Tibial artery (tissue), 4 donors: ENCODE measurements around the gene ECPAS.
A peak's percentile ranks its signal among the peaks of the same experiment; 100 is the strongest.
"Not testable (repeated sequence)": the region's sequence is repeated elsewhere in the genome, so short reads cannot be mapped to it uniquely, and the experiment has no call there.

Experiments used
- DNase-seq, 2 donors: peaks; one replicate each; pipeline ENCODE4 v3.0.0-alpha.2; 2019
- H3K27ac ChIP-seq, 2 donors: fragments of 200-600 bp; sonication (generic) in 1 of 2; 1 replicate in 1 of 2; 2 replicates in 1 of 2; pipeline ENCODE4 v1.5.1; 2018 to 2019; ENCODE audit warnings: mild to moderate bottlenecking in 1 of 2
- H3K27me3 ChIP-seq, 2 donors: fragments of 200-600 bp; sonication (generic) in 1 of 2; one replicate each; pipeline versions ENCODE4 v1.5.1 to v1.6.0; 2016 to 2019
- H3K36me3 ChIP-seq, 3 donors: fragments of 200-600 bp; sonication (generic) in 2 of 3; one replicate each; pipeline ENCODE4 v1.5.1; 2016 to 2019; ENCODE audit warnings: mild to moderate bottlenecking in 2 of 3
- H3K4me1 ChIP-seq, 4 donors: fragments of 200-600 bp; sonication (generic) in 2 of 4; 1 replicate in 3 of 4; 2 replicates in 1 of 4; pipeline ENCODE4 v1.5.1; 2016 to 2019
- H3K4me3 ChIP-seq, 2 donors: fragments of 200-600 bp; sonication (generic) in 1 of 2; 1 replicate in 1 of 2; 2 replicates in 1 of 2; pipeline ENCODE4 v1.5.1; 2018 to 2019; ENCODE audit warnings: mild to moderate bottlenecking in 2 of 2
- H3K9me3 ChIP-seq, 3 donors: fragments of 200-600 bp; sonication (generic) in 1 of 3; one replicate each; pipeline ENCODE4 v1.5.1; 2016 to 2019
- intact Hi-C: fragments of 100-400 bp; cut with DNase I; formaldehyde crosslinking; loops from one replicate; pipeline ENCODE4 v1.15.0; 2023; ENCODE audit warnings: low total_unique reads
- TF ChIP-seq, protein P1 (sequence below), 2 experiments: fragments of 200-600 bp in 1 of 2; fragments of 450-650 bp in 1 of 2; IDR thresholded peaks; one replicate each; pipeline ENCODE4 v1.5.1; 2017 to 2019; ENCODE audit warnings: antibody characterized with exemption in 2 of 2, mild to moderate bottlenecking in 1 of 2, moderate library complexity in 1 of 2

ECPAS gene

GRCh38 chr9:111525056-111525977, 41.1 kb upstream of the ECPAS start, which contains the start of gene ZNF483:
ZNF483 (plus strand) TSS chr9:111525179; CDS start chr9:111527396, 2,217 bp downstream.
- no peaks in the 10 kb centered on the region for H3K9me3 ChIP-seq
- H3K4me3 ChIP-seq, result peak within 1 kb of the TSS; percentile 85 to 94
- peaks cover 19 to 29% (median 24%) of the 10 kb centered on the region in 3 donors for H3K36me3 ChIP-seq
- intact Hi-C loops, result no loop called here
- H3K27me3 ChIP-seq, result no peaks in the 10 kb centered on the region
- peak; percentile 42 to 86 for DNase-seq
- H3K4me1 ChIP-seq, result peaks cover 0 to 9% (median 4%) of the 10 kb centered on the region in 4 donors
- TF ChIP-seq, protein P1, sequence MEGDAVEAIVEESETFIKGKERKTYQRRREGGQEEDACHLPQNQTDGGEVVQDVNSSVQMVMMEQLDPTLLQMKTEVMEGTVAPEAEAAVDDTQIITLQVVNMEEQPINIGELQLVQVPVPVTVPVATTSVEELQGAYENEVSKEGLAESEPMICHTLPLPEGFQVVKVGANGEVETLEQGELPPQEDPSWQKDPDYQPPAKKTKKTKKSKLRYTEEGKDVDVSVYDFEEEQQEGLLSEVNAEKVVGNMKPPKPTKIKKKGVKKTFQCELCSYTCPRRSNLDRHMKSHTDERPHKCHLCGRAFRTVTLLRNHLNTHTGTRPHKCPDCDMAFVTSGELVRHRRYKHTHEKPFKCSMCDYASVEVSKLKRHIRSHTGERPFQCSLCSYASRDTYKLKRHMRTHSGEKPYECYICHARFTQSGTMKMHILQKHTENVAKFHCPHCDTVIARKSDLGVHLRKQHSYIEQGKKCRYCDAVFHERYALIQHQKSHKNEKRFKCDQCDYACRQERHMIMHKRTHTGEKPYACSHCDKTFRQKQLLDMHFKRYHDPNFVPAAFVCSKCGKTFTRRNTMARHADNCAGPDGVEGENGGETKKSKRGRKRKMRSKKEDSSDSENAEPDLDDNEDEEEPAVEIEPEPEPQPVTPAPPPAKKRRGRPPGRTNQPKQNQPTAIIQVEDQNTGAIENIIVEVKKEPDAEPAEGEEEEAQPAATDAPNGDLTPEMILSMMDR (IDR thresholded peaks at IDR 0.05), result no peak
- peak within 1 kb of the TSS; percentile 70 to 74 for H3K27ac ChIP-seq

- Histone ChIP-seq H3K27me3 (no peaks in the 10 kb centered on the region), H3K36me3 (peaks cover 14 to 24% (median 20%) of the 10 kb centered on the region in 3 donors), H3K4me3 (peak overlapping the region; percentile 85 to 94), H3K9me3 (no peaks in the 10 kb centered on the region), H3K27ac (peak overlapping the region; percentile 70 to 74), H3K4me1 (peaks cover 0 to 9% (median 4%) of the 10 kb centered on the region in 4 donors)
- intact Hi-C loops, result no loop called here
- DNase-seq, result no peak
- TF ChIP-seq, protein P1 (IDR thresholded peaks at IDR 0.05), result no peak
These were observed 40.5 kb upstream of the ECPAS start for GRCh38 chr9:111524731-111525055.

- Histone ChIP-seq H3K9me3 (no peaks in the 10 kb centered on the region), H3K27ac (no peak overlapping the region), H3K4me3 (no peak overlapping the region), H3K27me3 (no peaks in the 10 kb centered on the region), H3K36me3 (no peaks in the 10 kb centered on the region), H3K4me1 (no peaks in the 10 kb centered on the region)
- intact Hi-C loops, result no loop called here
- TF ChIP-seq, protein P1 (IDR thresholded peaks at IDR 0.05), result no peak
- DNase-seq, result no peak
These were observed 31.9 kb upstream of the ECPAS start for GRCh38 chr9:111516061-111516465.

DNA sequence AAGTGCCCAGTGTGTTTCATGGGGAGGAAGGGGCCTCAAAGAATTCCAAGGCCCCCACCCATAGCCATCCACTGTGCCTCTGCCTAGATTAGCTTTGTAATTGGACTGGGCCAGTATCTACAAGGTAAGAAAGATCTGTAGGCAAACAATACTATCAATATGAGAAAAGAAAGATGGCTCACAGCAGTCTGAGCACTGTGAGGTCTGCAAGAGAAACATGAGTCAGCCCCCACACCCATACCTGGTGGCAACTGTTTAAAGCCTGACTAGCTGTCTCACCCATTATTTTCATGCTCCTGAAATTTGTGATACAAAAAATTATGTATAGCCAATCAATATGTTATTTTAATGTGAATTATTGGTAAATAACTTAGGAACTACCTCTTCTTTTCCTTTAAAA, 30.8 kb upstream of the ECPAS start:
- no peak for DNase-seq
- intact Hi-C loops, result no loop called here
- Histone ChIP-seq H3K4me3 (no peak overlapping the region), H3K36me3 (no peaks in the 10 kb centered on the region), H3K27me3 (no peaks in the 10 kb centered on the region), H3K9me3 (no peaks in the 10 kb centered on the region), H3K27ac (no peak overlapping the region), H3K4me1 (no peaks in the 10 kb centered on the region)
- TF ChIP-seq, protein P1 (IDR thresholded peaks at IDR 0.05), result no peak

DNA sequence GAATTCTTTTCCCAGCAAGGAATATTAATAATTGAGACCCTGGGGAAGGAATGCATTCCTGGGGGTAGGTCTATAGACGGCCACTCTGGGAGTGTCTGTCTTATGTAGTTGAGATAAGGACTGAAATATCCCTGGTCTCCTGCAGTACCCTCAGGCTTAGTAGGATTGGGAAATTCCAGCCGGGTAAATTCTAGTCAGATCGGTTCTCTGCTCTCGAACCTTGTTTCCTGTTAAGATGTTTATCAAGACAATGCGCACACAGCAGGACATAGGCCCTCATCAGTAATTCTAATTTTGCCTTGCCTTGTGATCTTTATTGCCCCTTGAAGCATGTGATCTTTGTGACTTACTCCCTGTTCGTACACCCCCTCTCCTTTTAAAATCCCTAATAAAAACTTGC, 27.4 kb upstream of the ECPAS start:
- intact Hi-C loops, DNase-seq, H3K4me3 ChIP-seq, H3K9me3 ChIP-seq, H3K27ac ChIP-seq, H3K4me1 ChIP-seq, H3K27me3 ChIP-seq, H3K36me3 ChIP-seq: not testable (repeated sequence)

- no peak overlapping the region for H3K27ac ChIP-seq
- no peak for DNase-seq
- intact Hi-C loops, result no loop called here
- no peaks in the 10 kb centered on the region for H3K36me3 ChIP-seq
- TF ChIP-seq, protein P1 (IDR thresholded peaks at IDR 0.05), result no peak
- no peaks in the 10 kb centered on the region for H3K4me1 ChIP-seq
- no peak overlapping the region for H3K4me3 ChIP-seq
- no peaks in the 10 kb centered on the region for H3K9me3 ChIP-seq
- no peaks in the 10 kb centered on the region for H3K27me3 ChIP-seq
These were observed 18.3 kb upstream of the ECPAS start for GRCh38 chr9:111502506-111502905.
